ENCODE results near the gene RPAP3.

The RPAP3 gene

GRCh38 chr12:47741340-47741703 is 35.5 kb upstream of the RPAP3 start:
- peak; percentile 78 to 88 for DNase-seq

GRCh38 chr12:47740606-47741339 is 34.9 kb upstream of the RPAP3 start:
- DNase-seq: no peak

GRCh38 chr12:47739979-47740378 is 34.1 kb upstream of the RPAP3 start:
- DNase-seq: no peak

GRCh38 chr12:47739297-47739696 is 33.5 kb upstream of the RPAP3 start:
- DNase-seq: no peak

GRCh38 chr12:47737936-47738594 is 32.2 kb upstream of the RPAP3 start:
- DNase-seq: no peak

GRCh38 chr12:47736877-47737676 is 31.2 kb upstream of the RPAP3 start:
- no peak for DNase-seq

GRCh38 chr12:47736216-47736615 is 30.4 kb upstream of the RPAP3 start:
- no peak for DNase-seq

GRCh38 chr12:47735649-47736048 is 29.8 kb upstream of the RPAP3 start:
- DNase-seq: no peak

GRCh38 chr12:47734725-47735480 is 29.1 kb upstream of the RPAP3 start:
- DNase-seq: no peak

- no peak for DNase-seq
These were observed 27.3 kb upstream of the RPAP3 start for GRCh38 chr12:47733142-47733541.

GRCh38 chr12:47732504-47732903 is 26.7 kb upstream of the RPAP3 start:
- no peak for DNase-seq

GRCh38 chr12:47731723-47732122 is 25.9 kb upstream of the RPAP3 start:
- no peak for DNase-seq

- DNase-seq: no peak
These were observed 24.5 kb upstream of the RPAP3 start for GRCh38 chr12:47730341-47730744.

- no peak for DNase-seq
These were observed 23.4 kb upstream of the RPAP3 start for GRCh38 chr12:47729233-47729632.

- DNase-seq: no peak
These were observed 20.1 kb upstream of the RPAP3 start for GRCh38 chr12:47725893-47726292.

GRCh38 chr12:47725091-47725772 is 19.4 kb upstream of the RPAP3 start, which contains the start of gene ENDOU:
Gene ENDOU (minus strand): TSS chr12:47725490. CDS start chr12:47725413, 77 bp downstream.
- no peak for DNase-seq

- no peak for DNase-seq
These were observed 17.3 kb upstream of the RPAP3 start for GRCh38 chr12:47722941-47723631.

- DNase-seq: no peak
These were observed 16.5 kb upstream of the RPAP3 start for GRCh38 chr12:47722136-47722834.

GRCh38 chr12:47721431-47721973 is 15.7 kb upstream of the RPAP3 start:
- DNase-seq: no peak

GRCh38 chr12:47718531-47718930 is 12.7 kb upstream of the RPAP3 start:
- no peak for DNase-seq

Data from AML-193 (cell line).